HepG2 (cell line): ENCODE results near the gene UBC. TPM values are rescaled to one million over a fixed set of nuclear protein-coding genes. Genes with fewer than 3 reads are reported as not detected.

Source experiments
- BRCA1 ChIP-seq: sonication (generic); formaldehyde crosslinking; IDR thresholded peaks from 2 replicates; pipeline ENCODE4 v1.4.0; 2020; ENCODE audit warnings: missing genetic modification reagents
- FOXK2 ChIP-seq: fragments of 450-650 bp; IDR thresholded peaks from 2 replicates; pipeline ENCODE4 v1.6.1; 2016
- GTF2F1 ChIP-seq: fragments of 150-350 bp; IDR thresholded peaks from 2 replicates; pipeline ENCODE4 v1.6.1; 2014; ENCODE audit warnings: low read length
- IKZF4 ChIP-seq: sonication (generic); formaldehyde crosslinking; IDR thresholded peaks from 2 replicates; pipeline ENCODE4 v1.5.1; 2020; ENCODE audit warnings: borderline replicate concordance, mild to moderate bottlenecking, low read depth, missing genetic modification reagents; ENCODE audit errors: not compliant biosample characterization
- KLF12 ChIP-seq: sonication (generic); formaldehyde crosslinking; IDR thresholded peaks from 2 replicates; pipeline ENCODE4 v1.4.0; 2020; ENCODE audit warnings: missing genetic modification reagents, borderline replicate concordance
- NCOA5 ChIP-seq: sonication (generic); formaldehyde crosslinking; IDR thresholded peaks from 2 replicates; pipeline ENCODE4 v1.4.0; 2020; ENCODE audit warnings: missing genetic modification reagents
- PPARG ChIP-seq: conservative IDR thresholded peaks from 2 replicates; pipeline ENCODE4 v1.6.1; 2016; ENCODE audit warnings: missing biosample characterization, missing genetic modification reagents
- RELA ChIP-seq: sonication (generic); formaldehyde crosslinking; IDR thresholded peaks from 2 replicates; pipeline ENCODE4 v1.4.0; 2020; ENCODE audit warnings: missing genetic modification reagents
- ZBTB25 ChIP-seq: IDR thresholded peaks from 2 replicates; pipeline ENCODE4 v1.6.1; 2018; ENCODE audit warnings: missing genetic modification reagents
- ZNF10 ChIP-seq: sonication (generic); formaldehyde crosslinking; IDR thresholded peaks from 2 replicates; pipeline ENCODE4 v1.4.0; 2020; ENCODE audit warnings: mild to moderate bottlenecking, low read depth, missing genetic modification reagents, borderline replicate concordance
- ZNF414 ChIP-seq: sonication (generic); formaldehyde crosslinking; IDR thresholded peaks from 2 replicates; pipeline ENCODE4 v1.5.0; 2020; ENCODE audit warnings: missing genetic modification reagents
- ZNF576 ChIP-seq: sonication (generic); formaldehyde crosslinking; IDR thresholded peaks from 2 replicates; pipeline ENCODE4 v1.4.0; 2020; ENCODE audit warnings: mild to moderate bottlenecking, missing genetic modification reagents
- ZNF670 ChIP-seq: sonication (generic); formaldehyde crosslinking; IDR thresholded peaks from 2 replicates; pipeline ENCODE4 v1.8.0; 2022; ENCODE audit warnings: mild to moderate bottlenecking, missing genetic modification reagents, borderline replicate concordance
- ZNF7 ChIP-seq: IDR thresholded peaks from 2 replicates; pipeline ENCODE4 v1.6.1; 2016; ENCODE audit warnings: missing biosample characterization, missing genetic modification reagents
- ZNF800 ChIP-seq: sonication (generic); formaldehyde crosslinking; IDR thresholded peaks from 2 replicates; pipeline ENCODE4 v1.4.0; 2020; ENCODE audit warnings: missing genetic modification reagents
- polyA plus RNA-seq, 8 experiments: library from polyadenylated mRNA; depleted of rRNA in 3 of 8; stranded (reverse) in 7 of 8; unstranded in 1 of 8; fragments of >200 nt; fragmentation: Illumina TruSeq in 4 of 8; extraction: Trizol in 4 of 8; gene quantifications; 2 replicates each; pipeline versions ENCODE4 v1.2.1 to v1.2.3, GENCODE V29; 2011 to 2016; ENCODE audit warnings: low read depth in 4 of 8, missing spikeins in 1 of 8, mixed read lengths in 1 of 8; ENCODE audit not compliant: insufficient read depth in 1 of 8
- total RNA-seq, 5 experiments: library from RNA; depleted of rRNA; stranded (reverse); fragments of >200 nt; fragmentation: Illumina TruSeq; extraction: Trizol; gene quantifications; 2 replicates each; pipeline ENCODE4 v1.2.3, GENCODE V29; 2016; ENCODE audit warnings: low read depth in 1 of 5
- TF ChIP-seq, protein P1 (sequence below): fragments of 450-650 bp; IDR thresholded peaks from 2 replicates; pipeline ENCODE4 v1.6.1; 2016
- TF ChIP-seq, protein P2 (sequence below): sonication (generic); formaldehyde crosslinking; IDR thresholded peaks from 2 replicates; pipeline ENCODE4 v1.5.0; 2020; ENCODE audit warnings: mild to moderate bottlenecking, low read depth, missing genetic modification reagents, borderline replicate concordance

Gene UBC
- total and polyA plus RNA-seq, 2 of the 13 experiments (the other 11 are each of a cell fraction or from before 2014, with no cell fraction given) = 805 to 1,432 TPM

GRCh38 chr12:124940393-124941169 lies 26.1 kb upstream of the UBC start (continued):
- TF ChIP-seq KLF12 (CRISPR knock-in tag) = peak; percentile 74; the same call in 1 of the 2 replicates
- TF ChIP-seq IKZF4 = no peak
- no peak for TF ChIP-seq NCOA5
- no peak for TF ChIP-seq ZNF576
- no peak for TF ChIP-seq ZNF414 (CRISPR knock-in tag)
- TF ChIP-seq ZNF670 (CRISPR knock-in tag) = no peak
- no peak for TF ChIP-seq ZNF10 (CRISPR knock-in tag)
- TF ChIP-seq, protein P1, sequence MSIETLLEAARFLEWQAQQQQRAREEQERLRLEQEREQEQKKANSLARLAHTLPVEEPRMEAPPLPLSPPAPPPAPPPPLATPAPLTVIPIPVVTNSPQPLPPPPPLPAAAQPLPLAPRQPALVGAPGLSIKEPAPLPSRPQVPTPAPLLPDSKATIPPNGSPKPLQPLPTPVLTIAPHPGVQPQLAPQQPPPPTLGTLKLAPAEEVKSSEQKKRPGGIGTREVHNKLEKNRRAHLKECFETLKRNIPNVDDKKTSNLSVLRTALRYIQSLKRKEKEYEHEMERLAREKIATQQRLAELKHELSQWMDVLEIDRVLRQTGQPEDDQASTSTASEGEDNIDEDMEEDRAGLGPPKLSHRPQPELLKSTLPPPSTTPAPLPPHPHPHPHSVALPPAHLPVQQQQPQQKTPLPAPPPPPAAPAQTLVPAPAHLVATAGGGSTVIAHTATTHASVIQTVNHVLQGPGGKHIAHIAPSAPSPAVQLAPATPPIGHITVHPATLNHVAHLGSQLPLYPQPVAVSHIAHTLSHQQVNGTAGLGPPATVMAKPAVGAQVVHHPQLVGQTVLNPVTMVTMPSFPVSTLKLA = no peak
- no peak for TF ChIP-seq ZBTB25 (CRISPR knock-in tag)
- TF ChIP-seq BRCA1 (CRISPR knock-in tag) = no peak
- no peak for TF ChIP-seq FOXK2
- TF ChIP-seq GTF2F1 = no peak
- TF ChIP-seq RELA (CRISPR knock-in tag) = no peak
- 0 out of 2 replicates have a peak, but pooled peaks have one; percentile 34 for TF ChIP-seq PPARG (CRISPR knock-in tag)
- TF ChIP-seq ZNF800 (CRISPR knock-in tag) = peak; percentile 28
- TF ChIP-seq, protein P2, sequence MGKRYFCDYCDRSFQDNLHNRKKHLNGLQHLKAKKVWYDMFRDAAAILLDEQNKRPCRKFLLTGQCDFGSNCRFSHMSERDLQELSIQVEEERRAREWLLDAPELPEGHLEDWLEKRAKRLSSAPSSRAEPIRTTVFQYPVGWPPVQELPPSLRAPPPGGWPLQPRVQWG (CRISPR knock-in tag) = no peak
- TF ChIP-seq ZNF7 (CRISPR knock-in tag) = no peak
